ENCODE results near the gene AFF1. TPM values are rescaled to one million over a fixed set of nuclear protein-coding genes. Genes with fewer than 3 reads are reported as not detected.

The AFF1 gene
- total RNA-seq, 6 experiments from 2014 or later = 23.8 to 39.6 (median 34.9) TPM

GRCh38 chr4:87092389-87093141 is 157.8 kb downstream of the AFF1 start:
- H3K9me3 ChIP-seq = no peaks in the 10 kb centered on the region
- intact Hi-C loops (cut with DNase I) = loop anchor here (10.0 kb wide), 1 partner anchor 168 kb away; no protein-coding TSS in a partner anchor
- H3K27me3 ChIP-seq = no peaks in the 10 kb centered on the region
- WGBS (ENCODE audit: insufficient coverage, low coverage, low lambda C conversion rate, missing lambda C conversion rate) = 14% methylated on average over 4 of the region's 4 CpGs
- TF ChIP-seq POLR2A (IDR thresholded peaks at IDR 0.05) (no peak), CTCF (IDR thresholded peaks at IDR 0.05) (no peak)
- peaks cover 0 to 13% (median 2%) of the 10 kb centered on the region in 4 donors for H3K36me3 ChIP-seq
- no peak overlapping the region for H3K4me3 ChIP-seq
- peak overlapping the region in 1 of 3 donors; percentile 17 for H3K27ac ChIP-seq
- DNase-seq (peak; percentile 74 to 84 (median 81)), ATAC-seq (peak; percentile 84 to 92 (median 89))
- peaks cover 0 to 23% (median 6%) of the 10 kb centered on the region in 4 donors for H3K4me1 ChIP-seq

GRCh38 chr4:87093443-87094123 is 158.8 kb downstream of the AFF1 start:
- ATAC-seq (peak; percentile 67 to 80 (median 72)), DNase-seq (no peak)
- H3K27me3 ChIP-seq = no peaks in the 10 kb centered on the region
- TF ChIP-seq POLR2A (IDR thresholded peaks at IDR 0.05) (no peak), CTCF (IDR thresholded peaks at IDR 0.05) (peak; percentile 58 to 64 (median 58))
- H3K4me3 ChIP-seq = no peak overlapping the region
- WGBS (ENCODE audit: insufficient coverage, low coverage, low lambda C conversion rate, missing lambda C conversion rate) = 16% methylated on average over 4 of the region's 4 CpGs
- peaks cover 0 to 13% (median 2%) of the 10 kb centered on the region in 4 donors for H3K36me3 ChIP-seq
- intact Hi-C loops (cut with DNase I) = loop anchor here (10.0 kb wide), 1 partner anchor 169 kb away; no protein-coding TSS in a partner anchor
- peaks cover 0 to 29% (median 6%) of the 10 kb centered on the region in 4 donors for H3K4me1 ChIP-seq
- no peaks in the 10 kb centered on the region for H3K9me3 ChIP-seq
- no peak overlapping the region for H3K27ac ChIP-seq

GRCh38 chr4:87097075-87097474 is 162.3 kb downstream of the AFF1 start:
- no peak for ATAC-seq

GRCh38 chr4:87100168-87100567 is 165.4 kb downstream of the AFF1 start:
- Histone ChIP-seq H3K9me3 (no peaks in the 10 kb centered on the region), H3K36me3 (peaks cover 0 to 6% (median 1%) of the 10 kb centered on the region in 4 donors), H3K27me3 (no peaks in the 10 kb centered on the region), H3K4me1 (peaks cover 0 to 20% (median 0%) of the 10 kb centered on the region in 4 donors), H3K27ac (no peak overlapping the region), H3K4me3 (no peak overlapping the region)
- WGBS (ENCODE audit: insufficient coverage, low coverage, low lambda C conversion rate, missing lambda C conversion rate) = 100% methylated on average over 1 of the region's 1 CpG
- intact Hi-C loops (cut with DNase I) = no loop called here
- no peak for ATAC-seq
- DNase-seq = no peak
- TF ChIP-seq CTCF (IDR thresholded peaks at IDR 0.05) = no peak
- TF ChIP-seq POLR2A (IDR thresholded peaks at IDR 0.05) = no peak

More at GRCh38 chr4:87097075-87097474, 162.3 kb downstream of the AFF1 start:
- TF ChIP-seq POLR2A (IDR thresholded peaks at IDR 0.05) (no peak), CTCF (IDR thresholded peaks at IDR 0.05) (no peak)
- peaks cover 0 to 10% (median 1%) of the 10 kb centered on the region in 4 donors for H3K36me3 ChIP-seq
- H3K4me1 ChIP-seq = peaks cover 0 to 19% (median 4%) of the 10 kb centered on the region in 4 donors
- WGBS (ENCODE audit: insufficient coverage, low coverage, low lambda C conversion rate, missing lambda C conversion rate) = 70% methylated on average over 3 of the region's 4 CpGs
- intact Hi-C loops (cut with DNase I) = loop anchor here (10.0 kb wide), 1 partner anchor 172 kb away; no protein-coding TSS in a partner anchor
- H3K27ac ChIP-seq = no peak overlapping the region
- no peak for DNase-seq
- H3K4me3 ChIP-seq = no peak overlapping the region
- H3K9me3 ChIP-seq = no peaks in the 10 kb centered on the region
- H3K27me3 ChIP-seq = no peaks in the 10 kb centered on the region
